ENCODE data around the gene RASL11B. TPM values are rescaled to one million over a fixed set of nuclear protein-coding genes. Genes with fewer than 3 reads are reported as not detected.
A peak's percentile ranks its signal among the peaks of the same experiment; 100 is the strongest.

Gene RASL11B
- total RNA-seq, 4 donors from 2014 or later: 1.3 to 2.5 (median 1.7) TPM

DNA sequence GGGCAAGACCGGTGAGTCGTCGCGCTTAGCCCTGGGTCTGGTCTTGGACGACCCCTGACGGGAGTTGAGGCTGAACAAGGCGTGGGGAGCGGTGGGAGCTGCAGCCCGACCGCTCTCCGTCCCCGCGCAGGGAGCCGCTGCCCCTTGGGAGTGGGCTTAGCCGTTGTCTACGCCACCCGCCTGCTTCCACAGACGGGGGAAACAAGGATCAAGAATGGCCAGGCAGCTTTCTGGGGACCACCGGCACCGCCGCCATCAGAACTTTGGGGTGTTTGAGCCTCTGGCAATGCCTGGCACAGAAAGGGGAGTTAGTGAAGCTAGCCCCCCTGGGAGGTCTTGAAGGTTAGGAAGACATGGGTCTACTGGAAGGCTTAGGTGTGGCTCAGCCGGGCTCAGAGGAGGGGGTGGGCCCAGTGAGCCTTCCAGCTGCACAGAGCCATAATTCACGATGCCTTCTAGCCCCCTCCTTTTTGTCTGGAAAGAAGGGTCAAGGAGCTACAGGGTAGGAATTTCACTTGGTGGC lies 583 bp downstream of the RASL11B start:
- 16% methylated on average over 18 of the region's 23 CpGs for WGBS
- peak overlapping the region; percentile 25 for H3K27ac ChIP-seq

GRCh38 chr4:52863324-52863723 lies 1.2 kb downstream of the RASL11B start:
- Histone ChIP-seq H3K4me1 (peaks cover 21% of the 10 kb centered on the region), H3K36me3 (peaks cover 3% of the 10 kb centered on the region), H3K9me3 (no peaks in the 10 kb centered on the region), H3K4me3 (no peak overlapping the region), H3K27ac (no peak overlapping the region), H3K27me3 (peaks cover 7% of the 10 kb centered on the region)
- 73% methylated on average over 6 of the region's 6 CpGs for WGBS
- TF ChIP-seq, protein P1, sequence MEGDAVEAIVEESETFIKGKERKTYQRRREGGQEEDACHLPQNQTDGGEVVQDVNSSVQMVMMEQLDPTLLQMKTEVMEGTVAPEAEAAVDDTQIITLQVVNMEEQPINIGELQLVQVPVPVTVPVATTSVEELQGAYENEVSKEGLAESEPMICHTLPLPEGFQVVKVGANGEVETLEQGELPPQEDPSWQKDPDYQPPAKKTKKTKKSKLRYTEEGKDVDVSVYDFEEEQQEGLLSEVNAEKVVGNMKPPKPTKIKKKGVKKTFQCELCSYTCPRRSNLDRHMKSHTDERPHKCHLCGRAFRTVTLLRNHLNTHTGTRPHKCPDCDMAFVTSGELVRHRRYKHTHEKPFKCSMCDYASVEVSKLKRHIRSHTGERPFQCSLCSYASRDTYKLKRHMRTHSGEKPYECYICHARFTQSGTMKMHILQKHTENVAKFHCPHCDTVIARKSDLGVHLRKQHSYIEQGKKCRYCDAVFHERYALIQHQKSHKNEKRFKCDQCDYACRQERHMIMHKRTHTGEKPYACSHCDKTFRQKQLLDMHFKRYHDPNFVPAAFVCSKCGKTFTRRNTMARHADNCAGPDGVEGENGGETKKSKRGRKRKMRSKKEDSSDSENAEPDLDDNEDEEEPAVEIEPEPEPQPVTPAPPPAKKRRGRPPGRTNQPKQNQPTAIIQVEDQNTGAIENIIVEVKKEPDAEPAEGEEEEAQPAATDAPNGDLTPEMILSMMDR (IDR thresholded peaks at IDR 0.05): no peak
- TF ChIP-seq POLR2AphosphoS5 (IDR thresholded peaks at IDR 0.05): no peak
- no peak for TF ChIP-seq EP300 (IDR thresholded peaks at IDR 0.05)
- TF ChIP-seq POLR2A (IDR thresholded peaks at IDR 0.05): no peak
- no peak for DNase-seq (ENCODE audit: low spot score in 2 of 2)

More for the DNA sequence above, 583 bp downstream of the RASL11B start:
- Histone ChIP-seq H3K4me3 (peak overlapping the region; percentile 70), H3K4me1 (peaks cover 21% of the 10 kb centered on the region), H3K27me3 (peaks cover 7% of the 10 kb centered on the region), H3K36me3 (peaks cover 3% of the 10 kb centered on the region), H3K9me3 (peaks cover 4% of the 10 kb centered on the region)
- peak in 1 of 2 donors; percentile 51 for DNase-seq (ENCODE audit: low spot score in 2 of 2)
- no peak for TF ChIP-seq POLR2AphosphoS5 (IDR thresholded peaks at IDR 0.05)
- TF ChIP-seq POLR2A (IDR thresholded peaks at IDR 0.05): no peak
- no peak for TF ChIP-seq EP300 (IDR thresholded peaks at IDR 0.05)
- TF ChIP-seq, protein P1 (IDR thresholded peaks at IDR 0.05): no peak

GRCh38 chr4:52864793-52865192 lies 2.7 kb downstream of the RASL11B start:
- 21% methylated on average over 5 of the region's 5 CpGs for WGBS
- no peaks in the 10 kb centered on the region for H3K9me3 ChIP-seq
- H3K36me3 ChIP-seq: peaks cover 3% of the 10 kb centered on the region
- no peak for DNase-seq (ENCODE audit: low spot score in 2 of 2)
- H3K27me3 ChIP-seq: peaks cover 7% of the 10 kb centered on the region
- peaks cover 26% of the 10 kb centered on the region for H3K4me1 ChIP-seq
- H3K4me3 ChIP-seq: no peak overlapping the region
- TF ChIP-seq POLR2A (IDR thresholded peaks at IDR 0.05): no peak
- no peak for TF ChIP-seq EP300 (IDR thresholded peaks at IDR 0.05)
- TF ChIP-seq, protein P1 (IDR thresholded peaks at IDR 0.05): no peak
- TF ChIP-seq POLR2AphosphoS5 (IDR thresholded peaks at IDR 0.05): no peak
- H3K27ac ChIP-seq: no peak overlapping the region

GRCh38 chr4:52865300-52865699 lies 3.2 kb downstream of the RASL11B start:
- 89% methylated on average over 9 of the region's 9 CpGs for WGBS
- Histone ChIP-seq H3K4me1 (peaks cover 27% of the 10 kb centered on the region), H3K27me3 (peaks cover 7% of the 10 kb centered on the region), H3K9me3 (no peaks in the 10 kb centered on the region), H3K27ac (no peak overlapping the region), H3K4me3 (no peak overlapping the region), H3K36me3 (peaks cover 3% of the 10 kb centered on the region)
- DNase-seq (ENCODE audit: low spot score in 2 of 2): no peak
- TF ChIP-seq, protein P1 (IDR thresholded peaks at IDR 0.05): no peak
- TF ChIP-seq POLR2AphosphoS5 (IDR thresholded peaks at IDR 0.05) (no peak), POLR2A (IDR thresholded peaks at IDR 0.05) (no peak), EP300 (IDR thresholded peaks at IDR 0.05) (no peak)

GRCh38 chr4:52866734-52867133 lies 4.6 kb downstream of the RASL11B start:
- H3K4me3 ChIP-seq: no peak overlapping the region
- peaks cover 3% of the 10 kb centered on the region for H3K36me3 ChIP-seq
- H3K9me3 ChIP-seq: no peaks in the 10 kb centered on the region
- TF ChIP-seq, protein P1 (IDR thresholded peaks at IDR 0.05): no peak
- TF ChIP-seq EP300 (IDR thresholded peaks at IDR 0.05) (no peak), POLR2A (IDR thresholded peaks at IDR 0.05) (no peak), POLR2AphosphoS5 (IDR thresholded peaks at IDR 0.05) (no peak)
- 80% methylated on average over 4 of the region's 4 CpGs for WGBS
- peaks cover 7% of the 10 kb centered on the region for H3K27me3 ChIP-seq
- DNase-seq (ENCODE audit: low spot score in 2 of 2): no peak
- no peak overlapping the region for H3K27ac ChIP-seq
- peaks cover 22% of the 10 kb centered on the region for H3K4me1 ChIP-seq

Data from suprapubic skin (tissue), 4 donors.